Measurements from ENCODE around the gene BTBD7. TPM values are rescaled to one million over a fixed set of nuclear protein-coding genes. Genes with fewer than 3 reads are reported as not detected.
A peak's percentile ranks its signal among the peaks of the same experiment; 100 is the strongest.

BTBD7 gene
- total and polyA plus RNA-seq, 9 of the 15 experiments (the other 6 are each of a cell fraction or from before 2014, with no cell fraction given), result 2.5 to 12.9 (median 6.2) TPM

GRCh38 chr14:93304771-93305170 is 28.1 kb downstream of the BTBD7 start (continued):
- TF ChIP-seq ZMIZ1 (IDR thresholded peaks at IDR 0.05; ENCODE audit: low read depth in 2 of 2, low read length in 2 of 2) (no peak), HIVEP1 (CRISPR knock-in tag; IDR thresholded peaks at IDR 0.05) (no peak), ZFPM2 (CRISPR knock-in tag; IDR thresholded peaks at IDR 0.05) (no peak)

GRCh38 chr14:93303659-93304058 is 29.2 kb downstream of the BTBD7 start:
- TF ChIP-seq DPF2 (IDR thresholded peaks at IDR 0.05) (0 out of 2 replicates have a peak, but pooled peaks have one; percentile 20), RCOR1 (IDR thresholded peaks at IDR 0.05; ENCODE audit: borderline replicate concordance in 1 of 2, low read depth in 2 of 2, low read length in 2 of 2) (peak in 1 of 2 experiments; percentile 32; a peak in 1 of 4 replicates), CREB1 (IDR thresholded peaks at IDR 0.05) (no peak), CREB1 (CRISPR knock-in tag; IDR thresholded peaks at IDR 0.05) (no peak), TRIM25 (IDR thresholded peaks at IDR 0.05; ENCODE audit: borderline replicate concordance) (no peak), NFIC (IDR thresholded peaks at IDR 0.05) (0 out of 2 replicates have a peak, but pooled peaks have one; percentile 37)
- peaks cover 0 to 24% of the 10 kb centered on the region in 2 experiments; a peak in 4 of 5 replicates for H3K4me1 ChIP-seq (replicated peaks in 1 of 2; ENCODE audit: control insufficient read depth in 2 of 2, insufficient read depth in 2 of 2, low read length in 2 of 2)
- H2AFZ ChIP-seq (ENCODE audit: low read depth, low read length), result no peak overlapping the region
- in situ Hi-C loops (cut with MboI) (no loop called here), intact Hi-C loops (cut with micrococcal nuclease) (no loop called here)
- BruUV-seq (replicated peaks), result no TSS peak
- peak; percentile 92 for ATAC-seq
- peak; percentile 75 for FAIRE-seq
- no peaks in the 10 kb centered on the region for H3K9me1 ChIP-seq (ENCODE audit: control insufficient read depth, insufficient read depth, low read length)
- POLR2A ChIA-PET, result interaction anchor here (1.8 kb wide), 1 partner anchor 54 kb away, joined by 5 read pairs; no protein-coding TSS in a partner anchor
- H3K36me3 ChIP-seq (ENCODE audit: control insufficient read depth, insufficient read depth, low read length), result no peaks in the 10 kb centered on the region
- DNase-seq (ENCODE audit: extremely low read depth in 1 of 4, low spot score in 3 of 4), result peak; percentile 14 to 68 (median 34)
- no peak overlapping the region for H3K4me2 ChIP-seq (ENCODE audit: insufficient read depth, low read length)
- H3K27me3 ChIP-seq (ENCODE audit: control insufficient read depth in 2 of 2, insufficient read depth in 2 of 2, low read length in 2 of 2), result no peaks in the 10 kb centered on the region
- H3K27ac ChIP-seq (ENCODE audit: extremely low read depth, low read depth, low read length), result peak overlapping the region; percentile 41; the same call in 2 of the 3 replicates
- H3K79me2 ChIP-seq (ENCODE audit: control insufficient read depth, insufficient read depth, low read length), result peaks cover 61% of the 10 kb centered on the region
- H3K4me3 ChIP-seq, result no peak overlapping the region
- WGBS (ENCODE audit: insufficient coverage, low coverage, missing lambda C conversion rate), result 18% methylated on average over 1 of the region's 3 CpGs
- no peaks in the 10 kb centered on the region for H3K9me3 ChIP-seq (replicated peaks; ENCODE audit: control insufficient read depth, insufficient read depth, low read depth, low read length)
- CTCF ChIA-PET (ENCODE audit: low intra/inter-chr PET ratio), result no interaction called here
- H3K9ac ChIP-seq (ENCODE audit: insufficient read depth in 1 of 2, low read depth in 2 of 2, low read length in 2 of 2), result peak overlapping the region; percentile 21 to 66; a peak in 2 of 4 replicates
- H4K20me1 ChIP-seq (replicated peaks; ENCODE audit: control insufficient read depth, insufficient read depth, low read length), result no peaks in the 10 kb centered on the region; the same call in 1 of the 2 replicates

Data from K562 (cell line).